GM18909 (cell line): ENCODE data around the gene STARD8.
"Not testable (repeated sequence)": the region's sequence is repeated elsewhere in the genome, so short reads cannot be mapped to it uniquely, and the experiment has no call there.

Source experiments
- ATAC-seq: cut with Tn5 transposase; IDR thresholded peaks from one replicate; pipeline ENCODE4 v1.9.1; 2021; ENCODE audit warnings: mild to moderate bottlenecking; ENCODE audit not compliant: unreplicated experiment, poor library complexity

The STARD8 gene

GRCh38 chrX:68647156-68647957 lies at the start of gene STARD8:
Gene STARD8 (plus strand): TSS chrX:68647666. CDS start chrX:68647883, 217 bp downstream.
- no peak for ATAC-seq

- ATAC-seq = no peak
Observed at GRCh38 chrX:68598841-68599240, 48.6 kb upstream of the STARD8 start.

- no peak for ATAC-seq
Observed at GRCh38 chrX:68599256-68600152, 48.0 kb upstream of the STARD8 start.

GRCh38 chrX:68604216-68604615 lies 43.2 kb upstream of the STARD8 start:
- not testable (repeated sequence) for ATAC-seq

GRCh38 chrX:68614733-68615132 lies 32.7 kb upstream of the STARD8 start:
- ATAC-seq = not testable (repeated sequence)

- no peak for ATAC-seq
Observed at GRCh38 chrX:68627986-68628385, 19.5 kb upstream of the STARD8 start.

- ATAC-seq = not testable (repeated sequence)
Observed at GRCh38 chrX:68629936-68630335, 17.5 kb upstream of the STARD8 start.

GRCh38 chrX:68631336-68631735 lies 16.1 kb upstream of the STARD8 start:
- no peak for ATAC-seq

- ATAC-seq = no peak
Observed at GRCh38 chrX:68632491-68632890, 15.0 kb upstream of the STARD8 start.

GRCh38 chrX:68633981-68634380 lies 13.5 kb upstream of the STARD8 start:
- no peak for ATAC-seq

- ATAC-seq = no peak
Observed at GRCh38 chrX:68634649-68635227, 12.7 kb upstream of the STARD8 start.

- no peak for ATAC-seq
Observed at GRCh38 chrX:68640661-68641060, 6.8 kb upstream of the STARD8 start.

- ATAC-seq = no peak
Observed at GRCh38 chrX:68644861-68645260, 2.6 kb upstream of the STARD8 start.

- ATAC-seq = no peak
Observed at GRCh38 chrX:68646421-68646820, 1.0 kb upstream of the STARD8 start.

GRCh38 chrX:68648960-68649359 lies 1.5 kb downstream of the STARD8 start:
- ATAC-seq = no peak

GRCh38 chrX:68650491-68650890 lies 3.0 kb downstream of the STARD8 start:
- ATAC-seq = no peak

GRCh38 chrX:68651110-68651509 lies 3.6 kb downstream of the STARD8 start:
- ATAC-seq = no peak

GRCh38 chrX:68652326-68653170 lies 5.1 kb downstream of the STARD8 start:
- no peak for ATAC-seq

- ATAC-seq = no peak
Observed at GRCh38 chrX:68654693-68655092, 7.2 kb downstream of the STARD8 start.

GRCh38 chrX:68656473-68656872 lies 9.0 kb downstream of the STARD8 start:
- not testable (repeated sequence) for ATAC-seq
